NCI-H345 treated with DMSO at 0.1 percent for 48 hours (cell line): ENCODE measurements around the gene ARHGAP19.
"Not testable (repeated sequence)": the region's sequence is repeated elsewhere in the genome, so short reads cannot be mapped to it uniquely, and the experiment has no call there.

Source experiments
- DNase-seq: peaks from one replicate; lab custom pipeline; 2025; ENCODE audit not compliant: unreplicated experiment; lab: John Stamatoyannopoulos, UW

Gene ARHGAP19

GRCh38 chr10:97321032-97321803 lies 28.8 kb upstream of the ARHGAP19 start:
- DNase-seq: peak; percentile 43

- no peak for DNase-seq
These were observed 28.1 kb upstream of the ARHGAP19 start for GRCh38 chr10:97320480-97321031.

GRCh38 chr10:97319671-97320479 lies 27.4 kb upstream of the ARHGAP19 start:
- no peak for DNase-seq

- DNase-seq: peak; percentile 51
These were observed 26.6 kb upstream of the ARHGAP19 start, which contains the start of gene FRAT1 for GRCh38 chr10:97318772-97319651. Gene FRAT1, plus strand, starts transcription at chr10:97319271. Its CDS starts 183 bp downstream, at chr10:97319454.

- no peak for DNase-seq
These were observed 22.2 kb upstream of the ARHGAP19 start for GRCh38 chr10:97314671-97315070.

- DNase-seq: no peak
These were observed 20.5 kb upstream of the ARHGAP19 start for GRCh38 chr10:97312897-97313296.

GRCh38 chr10:97311111-97311626 lies 18.7 kb upstream of the ARHGAP19 start:
- DNase-seq: no peak

- DNase-seq: no peak
These were observed 15.7 kb upstream of the ARHGAP19 start for GRCh38 chr10:97307866-97308780.

GRCh38 chr10:97307441-97307840 lies 15.0 kb upstream of the ARHGAP19 start:
- DNase-seq: no peak

- no peak for DNase-seq
These were observed 9.8 kb upstream of the ARHGAP19 start for GRCh38 chr10:97302088-97302791.

- no peak for DNase-seq
These were observed 8.5 kb upstream of the ARHGAP19 start for GRCh38 chr10:97300980-97301379.

- no peak for DNase-seq
These were observed 5.8 kb upstream of the ARHGAP19 start for GRCh38 chr10:97298223-97298571.

- no peak for DNase-seq
These were observed 5.3 kb upstream of the ARHGAP19 start for GRCh38 chr10:97297556-97298222.

GRCh38 chr10:97292862-97293198 lies 393 bp upstream of the ARHGAP19 start:
- DNase-seq: no peak

GRCh38 chr10:97291357-97292096 lies 910 bp downstream of the ARHGAP19 start:
- no peak for DNase-seq

GRCh38 chr10:97290576-97291356 lies 1.7 kb downstream of the ARHGAP19 start:
- DNase-seq: not testable (repeated sequence)

GRCh38 chr10:97290076-97290475 lies 2.4 kb downstream of the ARHGAP19 start:
- not testable (repeated sequence) for DNase-seq
